Mucosa of rectum (tissue), 2 donors: ENCODE measurements around the gene CALML3.
"Not testable (repeated sequence)": the region's sequence is repeated elsewhere in the genome, so short reads cannot be mapped to it uniquely, and the experiment has no call there.

Experiments used
- H3K27ac ChIP-seq, 2 donors: one replicate each; pipeline ENCODE4 v1.7.0; 2013; ENCODE audit warnings: inconsistent platforms in 2 of 2, low read depth in 2 of 2, low read length in 2 of 2
- H3K27me3 ChIP-seq, 2 donors: one replicate each; pipeline ENCODE4 v1.7.0; 2013; ENCODE audit warnings: low read length in 2 of 2; ENCODE audit not compliant: control insufficient read depth in 2 of 2, insufficient read depth in 2 of 2
- H3K36me3 ChIP-seq, 2 donors: one replicate each; pipeline ENCODE4 v1.7.0; 2013; ENCODE audit warnings: low read length in 2 of 2; ENCODE audit not compliant: control insufficient read depth in 2 of 2, insufficient read depth in 2 of 2
- H3K4me1 ChIP-seq, 2 donors: one replicate each; pipeline ENCODE4 v1.7.0; 2013; ENCODE audit warnings: low read length in 2 of 2, mild to moderate bottlenecking in 1 of 2; ENCODE audit not compliant: control insufficient read depth in 2 of 2, insufficient read depth in 2 of 2
- H3K4me3 ChIP-seq, 2 donors: one replicate each; pipeline ENCODE4 v1.7.0; 2013; ENCODE audit warnings: low read length in 2 of 2
- H3K9ac ChIP-seq, 2 donors: one replicate each; pipeline ENCODE4 v1.7.0; 2013; ENCODE audit warnings: low read length in 2 of 2, low read depth in 1 of 2, mild to moderate bottlenecking in 1 of 2
- H3K9me3 ChIP-seq, 2 donors: one replicate each; pipeline ENCODE4 v1.7.0; 2013; ENCODE audit warnings: low read length in 2 of 2; ENCODE audit not compliant: control insufficient read depth in 2 of 2
- donor health status: healthy.
- donor health status: Normal muscosa, but diverticular disease.

CALML3 gene

DNA sequence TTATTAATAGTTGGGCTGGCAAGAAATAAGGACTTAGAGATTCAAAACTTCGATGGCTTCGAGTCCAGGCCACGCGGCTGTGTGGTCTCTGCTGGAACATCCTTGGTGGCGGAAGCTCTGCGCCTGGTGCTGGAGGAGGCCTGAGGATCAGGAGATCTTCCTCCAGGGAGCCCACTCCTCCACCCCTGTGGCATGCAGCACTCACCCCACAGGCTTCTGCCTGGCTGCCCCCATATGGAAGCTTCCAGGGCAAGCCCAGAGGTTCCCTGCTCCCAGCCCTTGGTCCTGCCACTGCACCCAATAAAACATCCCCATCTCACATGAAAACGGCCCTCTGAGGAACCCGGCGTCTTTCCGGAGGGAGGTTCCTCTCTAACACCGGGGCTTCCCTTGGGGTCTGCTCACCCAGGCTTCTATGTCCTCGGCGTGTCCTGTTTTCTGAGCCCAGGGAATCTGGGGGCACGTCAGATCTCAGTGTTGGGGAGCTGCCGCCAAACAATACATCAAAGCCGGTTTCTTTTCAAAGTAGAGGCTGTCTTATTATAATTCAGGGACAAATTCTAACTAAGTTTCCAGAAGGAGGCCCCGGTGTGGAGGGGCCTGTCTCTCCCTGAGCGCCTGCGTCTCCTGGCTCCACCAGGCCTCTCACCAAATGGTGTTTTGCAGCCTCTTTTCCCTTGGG lies 32.4 kb downstream of the CALML3 start:
- Histone ChIP-seq H3K36me3 (no peaks in the 10 kb centered on the region), H3K9me3 (no peaks in the 10 kb centered on the region), H3K4me3 (no peak overlapping the region), H3K27me3 (no peaks in the 10 kb centered on the region), H3K9ac (no peak overlapping the region), H3K4me1 (peaks cover 12 to 27% of the 10 kb centered on the region in 2 donors), H3K27ac (no peak overlapping the region)

DNA sequence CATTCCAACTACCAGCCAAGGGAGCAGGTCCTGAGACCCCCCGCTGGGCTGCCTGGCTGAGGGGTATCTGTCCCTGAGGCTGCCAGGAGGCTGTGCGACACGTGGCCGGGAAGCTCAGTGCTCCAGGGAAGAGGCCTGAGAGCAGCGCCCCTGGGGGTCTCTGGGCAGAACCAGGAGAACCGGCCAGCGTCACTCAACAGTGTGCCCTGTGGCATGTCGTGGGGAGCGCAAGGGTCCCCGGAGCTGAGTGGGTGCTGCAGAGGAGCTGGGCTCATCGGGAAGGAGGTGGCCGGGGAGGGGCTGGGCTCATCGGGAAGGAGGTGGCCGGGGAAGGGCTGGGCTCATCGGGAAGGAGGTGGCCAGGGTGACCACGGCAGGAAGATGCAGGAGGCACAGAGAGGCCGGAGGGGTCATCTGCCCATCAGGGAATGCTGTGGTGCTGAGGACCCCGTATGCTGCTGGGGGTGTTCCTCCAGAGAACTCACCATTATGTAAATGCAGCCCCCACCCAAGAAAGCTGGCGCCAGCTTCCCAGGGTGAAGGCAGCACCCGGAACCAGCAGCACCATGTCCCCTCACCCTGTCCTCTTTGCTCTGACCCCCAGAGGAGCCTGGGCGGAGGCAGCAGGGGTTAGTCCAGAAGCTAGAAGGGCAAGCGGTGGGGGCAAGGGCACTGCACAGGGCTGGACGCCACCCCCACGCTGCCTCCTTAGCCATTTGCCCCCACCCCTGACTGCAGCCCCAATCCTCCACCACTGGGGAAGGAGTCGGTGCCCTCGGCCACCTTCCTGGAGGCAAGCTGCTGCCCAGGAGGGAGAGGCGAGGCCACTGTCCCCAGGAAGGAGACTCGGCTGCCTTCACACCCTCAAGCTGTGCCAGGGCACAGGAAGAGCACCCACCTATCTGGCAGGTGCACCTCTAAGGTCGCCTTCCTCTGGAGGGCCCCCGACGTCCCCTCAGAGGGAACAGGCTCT lies 33.3 kb downstream of the CALML3 start:
- Histone ChIP-seq H3K27me3 (no peaks in the 10 kb centered on the region), H3K36me3 (no peaks in the 10 kb centered on the region), H3K4me1 (peaks cover 6 to 18% of the 10 kb centered on the region in 2 donors), H3K4me3 (no peak overlapping the region), H3K9ac (no peak overlapping the region), H3K9me3 (no peaks in the 10 kb centered on the region), H3K27ac (no peak overlapping the region)

GRCh38 chr10:5559022-5559421 lies 34.3 kb downstream of the CALML3 start:
- not testable (repeated sequence) for H3K9me3 ChIP-seq, H3K27me3 ChIP-seq, H3K36me3 ChIP-seq, H3K9ac ChIP-seq, H3K27ac ChIP-seq, H3K4me3 ChIP-seq
- H3K4me1 ChIP-seq, result peaks cover 5 to 12% of the 10 kb centered on the region in 2 donors

DNA sequence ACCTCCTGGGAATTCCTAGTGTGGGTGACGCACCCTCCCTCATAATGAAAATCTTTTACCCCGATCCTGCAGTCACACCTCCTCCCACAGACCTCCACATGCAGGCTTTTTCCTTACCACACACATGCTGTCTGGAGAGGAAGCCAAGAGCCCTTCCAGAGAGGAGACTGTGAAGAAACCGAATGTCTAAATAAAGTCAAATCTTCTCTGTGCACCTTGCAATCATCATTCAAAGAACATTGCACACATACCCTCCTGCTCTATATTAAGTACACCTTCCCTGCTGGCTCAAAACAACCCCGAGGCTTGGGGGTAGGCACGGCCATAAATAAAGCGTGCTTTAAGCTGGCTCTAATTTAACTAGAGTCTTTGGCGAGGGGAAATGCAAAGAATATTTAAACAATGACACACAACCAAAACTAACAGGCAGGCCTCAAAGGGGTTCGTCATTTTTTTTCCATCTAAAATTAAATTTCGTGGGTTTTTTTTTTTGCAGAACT lies 34.9 kb downstream of the CALML3 start:
- Histone ChIP-seq H3K27ac (no peak overlapping the region), H3K4me3 (no peak overlapping the region), H3K4me1 (peaks cover 2 to 6% of the 10 kb centered on the region in 2 donors), H3K9ac (no peak overlapping the region), H3K36me3 (no peaks in the 10 kb centered on the region), H3K9me3 (no peaks in the 10 kb centered on the region), H3K27me3 (no peaks in the 10 kb centered on the region)

- no peaks in the 10 kb centered on the region for H3K27me3 ChIP-seq
- H3K4me3 ChIP-seq, result no peak overlapping the region
- H3K27ac ChIP-seq, result no peak overlapping the region
- H3K4me1 ChIP-seq, result peaks cover 2 to 6% of the 10 kb centered on the region in 2 donors
- H3K36me3 ChIP-seq, result no peaks in the 10 kb centered on the region
- no peaks in the 10 kb centered on the region for H3K9me3 ChIP-seq
- no peak overlapping the region for H3K9ac ChIP-seq
Measured at GRCh38 chr10:5560142-5560816, 35.5 kb downstream of the CALML3 start.

DNA sequence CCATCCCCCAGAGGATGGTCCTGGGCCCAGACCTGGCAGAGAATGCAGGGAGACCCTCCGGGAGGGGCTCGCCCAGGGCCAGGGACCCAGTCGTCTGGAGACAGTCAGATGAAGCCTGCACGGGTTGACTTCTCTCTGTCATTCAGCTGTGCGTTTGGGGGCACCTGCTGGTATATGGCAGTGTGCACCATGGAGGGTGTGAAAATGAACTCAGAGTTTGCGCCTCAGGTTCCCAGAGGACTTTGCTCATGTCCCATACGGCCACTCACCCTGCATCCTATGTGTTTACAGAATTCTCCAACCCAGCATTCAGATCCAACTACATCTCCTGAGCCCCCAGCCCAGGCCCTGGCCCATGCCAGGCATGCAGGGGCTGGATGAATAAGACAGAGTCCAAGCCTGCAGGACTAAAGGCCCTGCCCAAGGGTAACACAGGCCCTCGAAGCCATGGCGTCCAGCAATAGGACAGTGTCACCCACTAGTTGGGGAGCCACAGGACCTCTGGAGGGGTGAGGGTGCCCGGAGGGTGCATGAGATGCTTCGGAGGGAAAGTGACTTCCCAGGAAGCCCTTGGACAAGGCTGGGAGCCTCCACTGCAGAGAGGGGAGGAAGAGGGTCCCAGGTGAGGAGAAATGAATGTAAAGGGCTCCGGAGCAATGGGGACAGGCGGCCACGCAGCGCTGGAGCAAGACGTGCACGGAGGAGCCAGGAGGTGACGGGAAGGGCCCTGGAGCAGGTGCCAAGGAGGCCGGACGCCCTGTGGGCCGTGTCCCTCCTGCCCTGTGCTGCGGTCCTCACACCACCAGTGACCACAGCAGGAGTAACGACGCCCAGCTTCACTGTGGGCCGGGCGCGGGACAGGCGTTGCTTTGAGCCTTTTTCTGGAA lies 36.3 kb downstream of the CALML3 start:
- H3K4me1 ChIP-seq, result peaks cover 2 to 6% of the 10 kb centered on the region in 2 donors
- H3K27ac ChIP-seq, result no peak overlapping the region
- no peaks in the 10 kb centered on the region for H3K27me3 ChIP-seq
- no peaks in the 10 kb centered on the region for H3K9me3 ChIP-seq
- no peak overlapping the region for H3K9ac ChIP-seq
- H3K36me3 ChIP-seq, result no peaks in the 10 kb centered on the region
- H3K4me3 ChIP-seq, result no peak overlapping the region

DNA sequence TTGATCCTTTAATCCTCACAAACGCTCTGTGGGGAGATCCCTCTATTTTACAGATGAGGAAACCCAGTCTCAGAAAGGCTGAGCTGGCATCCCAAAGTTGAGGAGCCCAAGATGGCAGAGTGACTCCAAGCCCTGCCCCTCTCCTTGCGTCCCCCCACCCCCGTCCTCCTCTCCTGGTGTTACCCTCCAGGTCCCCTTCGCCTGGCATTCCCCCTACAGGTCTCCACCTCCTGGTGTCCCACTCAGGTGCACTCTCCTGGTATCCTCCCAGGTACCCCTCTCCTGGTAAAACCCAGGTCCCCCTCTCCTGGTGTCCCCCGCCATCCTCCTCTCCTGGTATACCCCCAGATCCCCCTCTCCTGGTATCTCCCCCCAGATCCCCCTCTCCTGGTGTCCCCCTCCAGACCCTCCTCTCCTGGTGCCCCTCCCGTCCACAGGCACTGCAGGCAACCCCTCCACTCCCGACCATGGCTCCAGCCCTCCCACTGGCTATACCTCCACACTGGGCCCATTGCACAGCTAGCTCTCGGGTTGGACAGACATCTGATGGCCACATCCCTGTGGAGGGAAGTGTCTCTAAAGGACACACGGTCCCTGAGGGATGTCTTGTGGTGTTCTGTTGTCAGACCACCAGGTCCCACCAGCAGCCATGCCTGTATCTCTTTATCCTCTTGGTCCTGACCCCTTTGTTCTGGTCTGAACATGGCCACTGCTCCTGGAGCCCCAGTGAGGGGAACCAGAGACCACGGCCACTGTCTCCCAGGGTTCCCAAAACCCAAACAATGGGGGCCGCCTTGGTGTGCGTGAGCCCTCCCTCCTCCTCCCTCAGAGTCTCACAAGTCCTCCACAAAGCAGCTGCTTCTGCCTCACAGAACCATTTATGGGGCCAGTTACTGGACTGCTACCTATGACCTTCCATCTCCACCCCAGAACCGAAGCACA lies 37.2 kb downstream of the CALML3 start:
- H3K9me3 ChIP-seq, result no peaks in the 10 kb centered on the region
- no peak overlapping the region for H3K9ac ChIP-seq
- peaks cover 2 to 6% of the 10 kb centered on the region in 2 donors for H3K4me1 ChIP-seq
- no peaks in the 10 kb centered on the region for H3K27me3 ChIP-seq
- H3K36me3 ChIP-seq, result no peaks in the 10 kb centered on the region
- H3K4me3 ChIP-seq, result no peak overlapping the region
- H3K27ac ChIP-seq, result no peak overlapping the region

- Histone ChIP-seq H3K27ac (peak overlapping the region in 1 of 2 donors; percentile 48), H3K4me3 (no peak overlapping the region), H3K27me3 (no peaks in the 10 kb centered on the region), H3K9ac (no peak overlapping the region), H3K9me3 (no peaks in the 10 kb centered on the region), H3K4me1 (peaks cover 2 to 6% of the 10 kb centered on the region in 2 donors), H3K36me3 (no peaks in the 10 kb centered on the region)
Measured at GRCh38 chr10:5563321-5563961, 38.7 kb downstream of the CALML3 start.
